Rectal smooth muscle tissue (tissue), 1 donor: ENCODE measurements around the gene CLCF1.

ENCODE experiments used
- H3K27ac ChIP-seq: one replicate; pipeline ENCODE4 v1.7.0; 2013; ENCODE audit warnings: low read depth, low read length, inconsistent platforms
- H3K27me3 ChIP-seq: one replicate; pipeline ENCODE4 v1.7.0; 2013; ENCODE audit warnings: low read length; ENCODE audit not compliant: control insufficient read depth, insufficient read depth
- H3K36me3 ChIP-seq: one replicate; pipeline ENCODE4 v1.7.0; 2013; ENCODE audit warnings: low read length; ENCODE audit not compliant: control insufficient read depth, insufficient read depth
- H3K4me1 ChIP-seq: one replicate; pipeline ENCODE4 v1.7.0; 2013; ENCODE audit warnings: low read length; ENCODE audit not compliant: control insufficient read depth, insufficient read depth
- H3K4me3 ChIP-seq: one replicate; pipeline ENCODE4 v1.7.0; 2013; ENCODE audit warnings: low read length
- H3K9ac ChIP-seq: one replicate; pipeline ENCODE4 v1.7.0; 2013; ENCODE audit warnings: low read length

CLCF1 gene

GRCh38 chr11:67384851-67385366, 11.5 kb upstream of the CLCF1 start:
- H3K36me3 ChIP-seq = no peaks in the 10 kb centered on the region
- no peaks in the 10 kb centered on the region for H3K4me1 ChIP-seq
- no peak overlapping the region for H3K27ac ChIP-seq
- H3K9ac ChIP-seq = no peak overlapping the region
- no peaks in the 10 kb centered on the region for H3K27me3 ChIP-seq
- no peak overlapping the region for H3K4me3 ChIP-seq

- no peak overlapping the region for H3K27ac ChIP-seq
- H3K9ac ChIP-seq = no peak overlapping the region
- H3K4me1 ChIP-seq = no peaks in the 10 kb centered on the region
- no peaks in the 10 kb centered on the region for H3K36me3 ChIP-seq
- H3K27me3 ChIP-seq = no peaks in the 10 kb centered on the region
- no peak overlapping the region for H3K4me3 ChIP-seq
These were observed 9.1 kb upstream of the CLCF1 start for GRCh38 chr11:67382276-67383136.

- no peak overlapping the region for H3K4me3 ChIP-seq
- no peak overlapping the region for H3K9ac ChIP-seq
- no peak overlapping the region for H3K27ac ChIP-seq
These were observed 8.0 kb upstream of the CLCF1 start for GRCh38 chr11:67381244-67381972.

GRCh38 chr11:67379061-67380058, 6.0 kb upstream of the CLCF1 start:
- Histone ChIP-seq H3K27ac (no peak overlapping the region), H3K27me3 (no peaks in the 10 kb centered on the region), H3K4me1 (peaks cover 4% of the 10 kb centered on the region), H3K4me3 (no peak overlapping the region), H3K9ac (no peak overlapping the region), H3K36me3 (no peaks in the 10 kb centered on the region)

More at GRCh38 chr11:67381244-67381972, 8.0 kb upstream of the CLCF1 start:
- Histone ChIP-seq H3K4me1 (no peaks in the 10 kb centered on the region), H3K36me3 (no peaks in the 10 kb centered on the region), H3K27me3 (no peaks in the 10 kb centered on the region)

GRCh38 chr11:67378544-67378943, 5.1 kb upstream of the CLCF1 start:
- Histone ChIP-seq H3K27me3 (no peaks in the 10 kb centered on the region), H3K9ac (no peak overlapping the region), H3K4me1 (peaks cover 9% of the 10 kb centered on the region), H3K4me3 (no peak overlapping the region), H3K36me3 (no peaks in the 10 kb centered on the region), H3K27ac (no peak overlapping the region)

GRCh38 chr11:67376873-67377808, 3.7 kb upstream of the CLCF1 start:
- H3K4me1 ChIP-seq = peaks cover 9% of the 10 kb centered on the region

GRCh38 chr11:67376063-67376820, 2.8 kb upstream of the CLCF1 start:
- no peak overlapping the region for H3K27ac ChIP-seq
- H3K36me3 ChIP-seq = no peaks in the 10 kb centered on the region
- no peak overlapping the region for H3K4me3 ChIP-seq
- no peak overlapping the region for H3K9ac ChIP-seq
- H3K27me3 ChIP-seq = no peaks in the 10 kb centered on the region
- H3K4me1 ChIP-seq = peaks cover 16% of the 10 kb centered on the region

More at GRCh38 chr11:67376873-67377808, 3.7 kb upstream of the CLCF1 start:
- H3K9ac ChIP-seq = no peak overlapping the region
- H3K4me3 ChIP-seq = no peak overlapping the region
- no peaks in the 10 kb centered on the region for H3K36me3 ChIP-seq
- no peaks in the 10 kb centered on the region for H3K27me3 ChIP-seq
- no peak overlapping the region for H3K27ac ChIP-seq

GRCh38 chr11:67375320-67376055, 2.1 kb upstream of the CLCF1 start:
- peaks cover 23% of the 10 kb centered on the region for H3K4me1 ChIP-seq
- no peaks in the 10 kb centered on the region for H3K27me3 ChIP-seq
- H3K27ac ChIP-seq = no peak overlapping the region
- no peaks in the 10 kb centered on the region for H3K36me3 ChIP-seq
- H3K4me3 ChIP-seq = no peak overlapping the region
- no peak overlapping the region for H3K9ac ChIP-seq

GRCh38 chr11:67374571-67375281, 1.3 kb upstream of the CLCF1 start:
- H3K27ac ChIP-seq = peak overlapping the region; percentile 88
- no peaks in the 10 kb centered on the region for H3K36me3 ChIP-seq
- H3K4me3 ChIP-seq = peak overlapping the region; percentile 60
- peaks cover 28% of the 10 kb centered on the region for H3K4me1 ChIP-seq
- H3K27me3 ChIP-seq = no peaks in the 10 kb centered on the region
- no peak overlapping the region for H3K9ac ChIP-seq
